HS-27A (cell line): ENCODE data around the gene TTLL8.
"Not testable (repeated sequence)": the region's sequence is repeated elsewhere in the genome, so short reads cannot be mapped to it uniquely, and the experiment has no call there.

Experiments
- DNase-seq: peaks from one replicate; pipeline ENCODE4 v3.0.0-alpha.2; 2012; ENCODE audit warnings: low read depth, missing footprints

Gene TTLL8

DNA sequence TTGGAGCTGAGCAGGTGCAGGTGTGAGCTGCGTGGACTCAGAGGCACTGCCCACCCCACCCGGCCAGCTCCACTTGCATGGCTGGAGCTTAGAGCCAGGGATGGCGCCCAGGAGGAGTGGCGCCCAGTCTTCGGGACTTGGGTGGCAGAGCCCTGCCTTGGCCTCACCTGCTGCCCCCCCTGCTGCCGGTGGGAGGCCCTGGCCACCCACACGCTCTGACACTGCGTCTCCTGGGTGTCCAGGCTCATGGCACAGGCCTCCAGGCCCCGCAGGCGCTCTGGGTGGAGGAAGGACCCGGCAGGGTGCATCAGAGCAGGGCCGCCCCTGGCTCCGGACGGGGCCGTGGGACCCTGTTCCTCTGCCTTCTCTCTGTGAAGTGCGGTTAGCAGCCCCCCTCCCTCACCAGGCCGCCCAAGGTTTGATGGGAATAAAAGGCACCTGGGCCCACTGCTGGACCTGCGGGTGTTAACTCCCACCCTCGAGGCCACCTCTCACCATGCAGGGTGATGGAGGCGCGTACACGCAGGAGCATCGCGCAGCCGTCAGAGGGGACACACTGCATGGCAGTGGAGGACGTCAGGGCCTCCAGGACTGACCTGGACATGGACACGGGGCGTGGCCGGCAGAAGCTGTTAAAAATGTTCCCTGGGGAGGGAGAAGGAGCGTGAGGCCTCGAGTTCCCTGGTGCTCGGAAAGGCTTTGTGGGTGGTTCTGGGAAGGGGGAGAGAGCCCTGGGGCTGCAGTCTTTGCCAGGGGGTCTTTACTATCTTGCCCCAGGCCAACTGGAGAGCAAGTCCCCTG lies 57.3 kb downstream of the TTLL8 start:
- no peak for DNase-seq

DNA sequence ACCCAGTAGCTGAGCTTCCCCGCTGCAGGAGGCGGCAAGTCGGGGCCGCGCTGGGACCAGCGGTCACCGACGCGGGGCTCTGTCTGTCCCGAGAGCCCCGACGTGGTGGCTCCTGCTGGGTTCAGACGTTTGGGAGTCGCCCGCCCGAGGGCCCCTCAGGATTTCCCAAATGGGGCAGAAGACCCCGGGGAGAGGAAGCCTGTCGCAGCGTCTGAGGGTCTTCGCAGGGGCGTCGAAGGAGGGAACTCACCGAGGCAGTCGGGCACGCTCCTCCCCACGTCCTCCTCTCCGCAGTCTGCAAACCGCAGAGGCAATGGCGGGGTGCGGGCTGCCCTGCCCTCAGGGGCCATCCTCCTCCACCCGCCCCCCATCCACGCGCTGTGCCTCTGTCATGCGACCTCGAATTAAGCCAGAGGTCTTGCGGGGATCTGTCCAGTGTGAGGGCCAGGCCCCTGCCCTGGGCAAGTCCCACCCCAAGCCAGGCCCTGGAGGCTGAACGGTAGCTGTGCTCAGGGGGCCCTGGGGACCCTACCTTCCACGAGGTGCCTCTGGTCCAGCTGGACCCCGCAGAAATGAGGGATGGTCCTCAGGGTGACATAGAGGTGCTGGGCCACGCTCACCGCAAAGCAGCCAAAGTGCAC lies 58.0 kb downstream of the TTLL8 start:
- DNase-seq, result no peak

DNA sequence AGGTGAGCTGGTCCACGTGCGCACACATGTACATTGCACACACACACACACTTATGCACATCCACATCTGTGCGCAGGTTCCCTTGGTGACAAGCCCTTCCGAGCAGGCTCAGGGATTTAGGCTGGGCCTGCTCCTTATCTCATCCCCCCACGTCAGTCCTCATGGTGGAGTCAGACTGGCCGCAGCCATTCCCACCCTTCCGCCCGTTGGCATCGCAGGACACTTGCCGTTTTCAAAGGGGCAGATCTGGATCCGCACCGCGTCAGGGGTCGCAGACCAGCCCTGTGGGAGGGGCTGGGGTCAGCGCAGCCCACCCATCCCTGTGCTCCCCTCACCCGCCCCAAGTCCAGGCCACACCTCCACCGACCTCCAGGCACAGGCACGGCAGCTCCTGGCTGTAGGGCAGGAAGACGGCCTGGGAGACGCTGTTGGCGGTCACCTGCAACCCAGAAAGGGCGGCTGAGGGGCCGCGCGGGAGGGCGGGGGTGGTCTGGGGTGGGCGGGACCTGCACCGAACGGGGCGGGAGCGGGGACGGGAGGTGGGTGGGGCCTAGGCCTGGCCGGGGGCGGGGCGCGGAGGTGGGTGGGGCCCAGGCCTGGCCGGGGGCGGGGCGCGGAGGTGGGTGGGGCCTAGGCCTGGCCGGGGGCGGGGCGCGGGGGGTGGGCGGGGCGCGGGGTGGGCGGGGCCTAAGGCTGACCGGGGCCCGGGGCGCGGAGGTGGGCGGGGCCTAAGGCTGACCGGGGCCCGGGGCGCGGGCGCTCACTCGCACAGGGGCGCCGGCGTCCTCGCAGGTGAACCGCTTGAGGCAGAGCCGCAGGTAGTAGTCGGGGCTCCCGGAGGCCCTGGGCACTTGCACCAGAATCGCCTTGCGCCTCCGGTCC lies 58.8 kb downstream of the TTLL8 start:
- DNase-seq, result no peak

DNA sequence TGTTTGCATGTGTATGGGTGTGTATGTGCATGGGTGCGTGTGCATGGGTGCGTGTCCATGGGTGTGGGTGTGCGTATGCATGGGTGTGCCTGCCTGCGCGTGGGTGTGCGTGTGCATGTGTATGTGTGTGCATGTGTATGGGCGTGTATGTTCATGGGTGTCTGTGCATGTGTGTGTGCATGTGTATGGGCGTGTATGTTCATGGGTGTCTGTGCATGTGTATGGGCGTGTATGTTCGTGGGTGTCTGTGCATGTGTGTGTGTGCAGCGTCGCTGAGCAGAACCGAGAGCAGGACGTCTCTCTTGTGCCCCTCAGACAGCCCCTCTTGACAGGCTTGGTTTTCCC lies 59.4 kb downstream of the TTLL8 start:
- no peak for DNase-seq

DNA sequence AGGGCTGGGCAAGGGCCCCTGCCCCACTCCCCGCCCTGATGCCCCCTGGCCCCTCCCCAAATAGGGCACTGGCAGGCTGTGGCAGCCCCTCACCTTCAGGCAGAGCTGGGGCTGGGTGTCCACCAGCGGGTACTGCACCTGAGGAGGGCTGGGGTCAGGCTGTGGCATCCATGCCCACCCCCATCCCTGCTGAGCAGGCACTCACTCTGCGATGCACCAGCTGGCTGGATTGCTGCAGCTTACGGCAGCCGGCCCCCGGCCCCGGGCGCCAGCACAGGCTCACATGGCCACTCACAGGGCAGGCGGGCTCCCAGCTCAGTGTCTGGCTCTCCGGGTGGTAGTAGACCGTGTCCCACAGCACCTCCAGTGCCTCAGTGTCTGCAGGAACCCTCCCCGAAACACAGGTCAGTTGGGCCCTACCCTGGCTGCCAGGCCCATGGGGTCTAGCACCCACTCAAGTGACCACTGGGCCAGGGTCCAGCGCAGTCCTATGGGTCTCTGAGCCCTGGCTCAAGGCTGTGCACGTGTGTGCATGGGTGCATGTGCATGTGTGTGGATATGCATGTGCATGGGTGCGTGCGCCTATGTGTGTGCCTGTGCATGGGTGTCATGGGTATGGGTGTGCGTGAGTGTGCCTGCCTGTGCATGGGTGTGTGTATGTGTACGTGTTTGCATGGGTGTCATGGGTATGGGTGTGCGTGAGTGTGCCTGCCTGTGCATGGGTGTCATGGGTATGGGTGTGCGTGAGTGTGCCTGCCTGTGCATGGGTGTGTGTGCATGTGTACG lies 60.0 kb downstream of the TTLL8 start:
- no peak for DNase-seq

DNA sequence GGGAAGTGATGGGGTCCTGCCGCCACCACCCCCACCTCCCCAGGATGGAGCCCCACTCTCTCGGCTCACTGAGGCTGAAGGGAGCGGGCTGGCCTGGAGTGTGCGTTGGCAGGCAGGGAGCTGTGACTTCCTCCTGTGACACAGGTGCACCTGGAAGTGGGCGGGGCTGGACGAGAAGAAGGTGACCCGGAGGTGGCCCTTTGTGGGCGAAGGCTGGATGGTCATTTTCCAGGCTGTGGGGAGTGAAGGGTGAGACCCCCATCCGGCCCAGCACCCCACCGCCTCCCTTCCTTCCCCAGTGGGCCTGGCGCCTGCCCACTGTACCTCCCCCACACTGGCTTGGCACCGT lies 60.9 kb downstream of the TTLL8 start:
- DNase-seq, result no peak

DNA sequence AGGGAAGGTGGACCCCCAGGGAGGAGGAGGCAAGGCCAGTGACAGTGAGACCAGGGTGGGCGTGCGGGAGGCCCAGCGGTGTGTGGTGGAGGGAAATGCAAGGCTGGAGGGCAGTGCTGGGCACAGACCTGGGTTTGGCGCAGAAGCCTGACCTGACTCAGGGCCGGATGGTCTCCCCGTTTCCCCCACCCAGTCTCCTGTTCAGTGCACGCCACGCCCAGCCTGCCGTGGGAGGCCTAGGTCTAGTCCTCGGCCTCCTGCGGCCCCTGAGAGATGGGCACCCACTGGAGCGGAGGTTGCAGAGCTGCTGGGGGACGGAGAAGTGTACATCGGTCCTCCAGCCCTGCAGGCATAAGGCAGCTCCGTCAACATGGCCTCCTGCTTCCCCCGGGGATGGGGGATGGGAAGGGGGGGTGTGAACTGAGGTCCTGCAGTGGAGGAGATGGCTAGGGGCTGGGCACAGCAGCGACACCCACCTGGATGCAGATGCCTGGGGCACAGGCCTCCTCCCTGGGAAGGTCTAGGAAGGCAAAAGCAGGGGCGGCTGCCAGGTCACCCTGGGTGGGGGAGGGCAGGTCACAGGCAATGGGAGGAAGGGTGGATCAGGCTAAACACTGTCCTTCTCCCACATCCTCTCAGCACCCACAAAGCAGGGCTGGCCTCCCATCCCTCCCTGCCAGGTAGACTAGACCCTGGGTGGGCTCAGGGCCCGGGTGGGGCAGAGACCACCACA lies 61.4 kb downstream of the TTLL8 start:
- no peak for DNase-seq

DNA sequence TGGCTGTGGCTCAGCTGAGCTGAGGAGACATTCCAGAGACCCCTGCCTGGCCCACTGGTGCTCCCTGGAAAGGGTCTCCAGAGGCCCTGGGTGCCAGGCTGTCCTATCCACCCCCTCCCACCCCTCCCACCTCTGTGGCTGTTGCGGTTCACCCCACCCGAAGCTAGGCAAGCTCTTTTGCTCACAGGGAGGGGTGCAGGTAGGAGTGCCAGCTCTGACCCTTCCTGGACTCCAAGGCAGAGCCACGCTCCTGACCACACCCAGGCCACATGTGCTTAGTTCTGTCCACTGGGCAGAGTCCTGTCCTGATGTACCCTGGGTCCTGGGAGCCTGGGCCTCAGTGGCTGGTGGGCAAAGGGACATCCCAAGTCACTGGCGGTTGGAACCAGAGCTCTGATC lies 62.0 kb downstream of the TTLL8 start:
- no peak for DNase-seq

DNA sequence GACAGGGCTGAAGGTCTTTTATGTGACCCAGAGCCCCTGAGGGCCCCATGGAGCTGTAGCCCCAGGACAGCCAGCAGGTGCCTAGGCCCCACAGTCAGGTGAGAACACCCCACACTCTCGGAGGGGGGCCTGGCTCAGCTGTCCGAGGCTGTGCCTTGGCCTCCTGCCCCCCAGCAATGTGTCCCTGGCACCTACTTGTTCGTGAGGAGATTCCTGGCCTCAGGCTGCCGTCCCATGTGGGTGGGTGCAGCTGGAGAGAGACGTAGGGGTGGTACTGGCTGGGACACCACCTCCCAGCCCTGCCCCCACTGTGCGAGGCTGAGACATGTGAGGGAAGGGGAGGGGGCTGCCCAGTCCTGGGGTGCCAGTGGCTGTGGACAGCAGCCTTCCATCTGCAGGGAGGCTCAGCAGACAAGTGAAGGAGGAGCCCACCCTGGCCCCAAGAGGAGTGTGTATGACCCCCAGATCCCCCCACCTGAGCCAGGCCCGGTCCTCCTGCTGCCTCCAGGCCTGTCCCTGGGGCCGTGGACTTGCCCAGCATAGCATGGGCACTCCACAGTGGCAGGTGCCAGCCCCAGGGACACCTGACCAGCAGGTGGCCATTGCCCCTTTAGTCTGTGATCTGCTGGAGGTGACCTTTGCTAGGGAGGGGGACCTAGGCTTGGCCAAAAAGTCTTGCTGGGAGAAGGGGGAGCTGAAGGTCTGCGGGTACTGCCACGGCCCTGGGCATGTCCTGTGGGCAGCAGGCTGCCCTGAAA lies 62.6 kb downstream of the TTLL8 start:
- DNase-seq, result no peak

DNA sequence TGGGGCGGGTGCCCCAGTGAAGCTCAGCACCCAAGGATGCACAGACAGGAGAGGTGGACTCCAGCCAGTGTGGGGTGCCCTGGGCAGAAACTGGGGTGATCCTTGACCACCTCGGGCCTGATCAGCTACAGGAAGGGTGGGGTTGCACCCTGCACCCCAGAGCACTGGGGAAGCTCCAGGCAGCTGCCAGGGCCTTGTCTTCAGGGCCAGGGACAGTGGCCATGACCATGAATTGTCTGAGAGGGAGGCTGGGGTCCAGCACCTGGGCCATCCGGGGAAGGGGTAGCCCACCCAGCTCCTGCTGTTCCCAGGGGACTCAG lies 63.1 kb downstream of the TTLL8 start:
- no peak for DNase-seq

DNA sequence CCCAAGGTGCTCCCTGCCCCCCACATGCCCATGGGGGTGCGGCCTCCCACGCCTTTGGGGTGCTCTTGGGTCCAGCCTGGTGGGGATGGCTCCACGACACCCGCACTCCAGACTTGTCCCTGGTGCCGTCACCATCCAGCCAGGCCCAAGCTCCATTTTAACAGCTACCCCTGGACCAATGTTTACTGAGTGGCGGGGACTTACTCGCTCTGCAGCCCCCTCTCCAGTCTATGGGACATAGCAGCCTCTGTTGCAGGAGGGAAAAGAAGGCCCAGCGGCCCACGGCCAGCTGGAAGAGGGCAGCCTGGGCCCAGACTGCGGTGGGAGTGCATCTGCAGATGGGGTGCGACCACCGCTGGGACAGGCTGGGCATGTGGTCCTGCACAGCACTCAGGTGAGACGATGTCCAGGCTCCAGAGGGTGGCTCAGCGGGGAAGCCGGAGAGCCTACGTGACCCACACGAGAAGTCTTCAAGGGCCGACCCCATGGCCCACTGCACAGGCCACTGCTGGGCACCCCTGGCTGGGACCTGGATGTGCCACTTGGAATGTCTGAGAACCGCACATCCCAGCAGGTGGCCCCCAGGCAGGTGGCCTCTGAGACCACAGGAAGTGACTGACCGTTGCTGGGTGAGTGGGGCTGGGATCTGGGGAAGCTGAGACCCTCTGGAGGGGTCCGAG lies 63.6 kb downstream of the TTLL8 start:
- no peak for DNase-seq

DNA sequence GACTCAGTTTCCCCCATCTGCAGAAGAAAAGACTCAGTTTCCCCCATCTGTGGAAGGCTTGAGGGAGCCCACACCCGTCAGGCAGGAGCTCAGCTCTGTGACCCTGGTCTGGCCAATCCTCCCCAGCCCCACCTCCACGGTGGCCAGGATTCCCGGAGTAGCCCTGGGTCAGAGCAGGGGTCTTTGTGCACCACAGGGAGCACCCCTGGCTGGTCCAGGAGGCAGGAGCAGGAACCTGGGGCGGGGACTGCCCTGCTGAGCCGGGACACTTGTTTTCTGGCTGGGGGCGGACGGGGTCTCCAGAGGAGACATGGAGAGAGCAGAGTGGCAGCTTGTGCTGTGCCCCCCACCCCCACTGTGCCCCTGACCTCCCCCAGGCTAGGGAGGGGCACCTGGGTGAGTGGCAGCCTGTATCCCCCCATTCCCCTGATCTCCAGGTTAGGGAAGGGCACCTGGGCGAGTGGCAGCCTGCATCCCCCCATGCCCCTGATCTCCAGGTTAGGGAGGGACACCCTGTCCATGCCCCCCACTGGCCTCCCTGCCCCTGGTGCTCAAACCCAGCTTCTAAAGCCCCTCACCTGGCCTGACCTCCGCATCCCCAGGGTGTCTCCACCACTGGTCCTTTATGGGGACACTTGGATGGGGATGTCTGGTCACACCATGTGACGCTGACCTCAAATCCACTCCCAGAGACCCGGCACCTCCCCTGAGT lies 64.3 kb downstream of the TTLL8 start:
- DNase-seq, result no peak

DNA sequence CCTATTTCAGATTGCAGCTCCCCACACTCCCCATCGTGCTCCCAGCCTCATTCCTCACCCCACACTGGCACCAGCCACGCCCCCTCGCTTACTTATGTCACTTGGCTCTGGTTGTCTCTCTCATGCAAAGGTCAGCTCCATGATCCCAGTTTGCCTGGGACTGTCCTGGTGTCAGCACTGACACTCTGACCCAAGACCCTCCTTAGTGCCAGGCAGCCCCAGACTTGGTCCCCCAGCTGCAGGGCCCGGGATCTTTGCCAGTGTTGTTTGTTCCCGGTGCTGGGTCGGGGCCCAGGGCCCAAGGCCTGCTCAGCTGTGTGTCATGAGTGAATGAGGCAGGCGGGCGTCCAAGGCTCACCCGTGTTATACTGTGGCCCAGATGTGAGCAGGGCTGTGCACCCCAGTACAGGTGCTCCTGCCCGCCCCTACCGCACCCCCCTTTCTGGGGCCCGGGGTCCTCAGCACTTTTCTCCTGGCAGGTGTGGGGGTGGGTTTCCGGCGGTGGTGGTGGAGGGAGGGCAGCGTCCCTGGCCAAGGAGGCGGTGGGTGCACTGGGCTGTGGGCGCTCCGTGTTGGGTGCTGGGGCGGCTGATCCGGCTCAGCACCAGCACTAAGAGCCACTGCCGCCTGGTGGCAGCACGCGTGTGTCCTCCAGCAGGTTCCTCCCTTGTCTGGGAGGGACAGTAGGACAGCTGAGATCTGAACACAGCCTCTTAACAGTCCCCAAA lies 65.0 kb downstream of the TTLL8 start:
- no peak for DNase-seq

DNA sequence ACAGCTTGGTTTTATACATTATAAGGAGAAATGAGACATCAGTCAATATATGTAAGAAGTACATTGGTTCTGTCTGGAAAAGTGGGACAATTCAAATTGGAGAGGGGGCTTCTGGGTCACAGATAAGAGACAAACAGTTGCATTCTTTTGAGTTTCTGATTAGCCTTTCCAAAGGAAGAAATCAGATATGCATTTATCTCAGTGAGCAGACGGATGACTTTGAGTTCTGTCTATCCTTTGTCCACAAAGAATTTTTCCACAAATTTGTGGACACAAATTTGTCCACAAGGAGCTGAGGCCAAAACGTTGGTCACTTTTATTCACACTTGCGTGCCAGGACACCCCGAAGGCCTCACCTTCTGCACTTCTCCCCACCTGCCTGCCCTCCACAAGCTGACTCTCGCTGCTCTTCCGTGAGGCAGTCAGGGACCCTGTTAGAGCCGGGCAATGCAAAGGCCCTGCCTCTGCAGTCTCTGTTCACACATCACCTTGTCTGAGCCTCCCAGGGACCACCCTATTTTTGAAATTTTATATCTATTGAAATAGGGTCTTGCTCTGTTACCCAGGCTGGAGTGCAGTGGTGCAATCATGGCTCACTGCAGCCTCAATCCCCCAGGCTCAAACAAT lies 66.1 kb downstream of the TTLL8 start:
- no peak for DNase-seq

DNA sequence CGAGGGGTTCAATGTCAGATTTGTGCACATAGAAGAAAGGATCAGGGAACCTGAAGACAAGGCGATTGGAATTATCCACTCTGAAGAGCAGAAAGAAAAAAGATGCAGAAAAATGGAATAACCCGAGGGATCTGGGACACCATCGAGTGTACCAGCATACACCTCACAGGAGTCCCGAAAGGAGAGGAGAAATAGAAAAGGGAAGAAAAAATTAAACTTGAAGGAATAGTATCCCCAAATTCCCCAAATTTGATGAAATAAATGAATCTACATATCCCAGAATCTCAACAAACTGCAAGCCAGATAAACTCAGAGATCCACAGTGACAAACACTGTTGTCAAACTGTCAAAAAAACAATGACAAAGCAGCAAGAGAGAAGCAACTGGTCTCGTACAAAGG lies 66.9 kb downstream of the TTLL8 start:
- no peak for DNase-seq

DNA sequence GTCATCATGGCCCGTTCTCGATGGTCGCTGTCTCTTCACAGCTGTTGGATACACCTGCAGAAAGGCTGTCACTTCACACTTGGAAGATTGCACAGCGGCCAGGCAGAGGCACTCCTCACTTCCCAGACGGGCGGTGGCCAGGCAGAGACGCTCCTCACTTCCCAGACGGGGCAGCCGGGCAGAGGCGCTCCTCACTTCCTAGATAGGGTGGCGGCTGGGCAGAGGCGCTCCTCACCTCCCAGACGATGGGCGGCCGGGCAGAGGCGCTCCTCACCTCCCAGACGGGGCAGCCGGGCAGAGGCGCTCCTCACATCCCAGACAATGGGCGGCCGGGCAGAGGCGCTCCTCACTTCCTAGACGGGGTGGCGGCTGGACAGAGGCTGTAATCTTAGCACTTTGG lies 68.3 kb downstream of the TTLL8 start:
- DNase-seq, result not testable (repeated sequence)

DNA sequence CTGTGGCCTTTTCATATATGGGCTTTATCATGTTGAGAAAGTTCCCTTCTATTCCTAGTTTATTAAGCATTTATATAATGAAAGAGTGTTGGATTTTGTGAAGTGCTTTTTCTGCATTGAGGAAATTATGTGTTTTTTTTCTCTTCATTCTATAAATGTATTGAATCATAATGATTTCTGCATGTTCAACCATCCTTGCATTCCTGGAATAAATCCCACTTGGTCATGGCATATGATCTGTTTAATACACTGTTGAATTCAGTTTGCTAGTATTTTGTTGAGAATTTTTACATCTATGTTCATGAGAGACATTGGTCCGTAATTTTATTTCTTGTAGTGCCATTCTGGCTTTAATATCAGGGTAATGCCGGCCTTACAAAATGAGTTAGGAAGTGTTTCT lies 71.8 kb downstream of the TTLL8 start:
- no peak for DNase-seq
